CD4-positive, alpha-beta T cell (primary cell): Measurements from ENCODE around the gene FBXO44. TPM values are rescaled to one million over a fixed set of nuclear protein-coding genes. Genes with fewer than 3 reads are reported as not detected.

ENCODE experiments used
- ATAC-seq: fragments of 200-7000 bp; cut with Tn5 transposase; one replicate; pipeline ENCODE4 v1.10.0; 2022; ENCODE audit warnings: mild to moderate bottlenecking; ENCODE audit not compliant: poor library complexity
- CTCF ChIA-PET: fragments of 350-600 bp; sonication (Branson Sonifier 250); formaldehyde crosslinking; loops from one replicate; lab custom pipeline; 2021; ENCODE audit warnings: antibody characterized with exemption, inconsistent platforms; lab: Charles Lee
- POLR2A ChIA-PET: fragments of 350-600 bp; sonication (Branson Sonifier 250); formaldehyde crosslinking; loops from one replicate; lab custom pipeline; 2021; ENCODE audit warnings: antibody characterized with exemption, inconsistent platforms; lab: Charles Lee
- DNase-seq, 14 experiments: peaks; one replicate each; pipeline ENCODE4 v3.0.0-alpha.2; 2013 to 2020; ENCODE audit warnings: mixed read lengths in 2 of 14
- H3K27ac ChIP-seq, 2 donors: one replicate each; pipeline versions ENCODE4 v1.5.1 to v1.7.0; 2013; ENCODE audit warnings: low read length in 2 of 2, low read depth in 1 of 2, mild to moderate bottlenecking in 1 of 2
- H3K27me3 ChIP-seq, 2 experiments: 1 replicate in 1 of 2; 2 replicates in 1 of 2; pipeline versions ENCODE4 v1.6.1 to v1.7.0; 2013; ENCODE audit warnings: low read length in 2 of 2, control low read depth in 1 of 2, mild to moderate bottlenecking in 1 of 2, moderate library complexity in 1 of 2; ENCODE audit not compliant: insufficient read depth in 2 of 2, control insufficient read depth in 1 of 2
- H3K36me3 ChIP-seq: one replicate; pipeline ENCODE4 v1.6.1; 2013; ENCODE audit warnings: low read length, control low read depth; ENCODE audit not compliant: insufficient read depth
- H3K4me1 ChIP-seq: one replicate; pipeline ENCODE4 v1.6.1; 2013; ENCODE audit warnings: low read length, control low read depth; ENCODE audit not compliant: insufficient read depth
- H3K4me3 ChIP-seq: one replicate; pipeline ENCODE4 v1.5.1; 2013; ENCODE audit warnings: mild to moderate bottlenecking, low read length, moderate library complexity
- H3K9me3 ChIP-seq, 2 experiments: 1 replicate in 1 of 2; 2 replicates in 1 of 2; pipeline versions ENCODE4 v1.6.1 to v1.7.0; 2013; ENCODE audit warnings: low read length in 2 of 2, mild to moderate bottlenecking in 2 of 2, control low read depth in 1 of 2, moderate library complexity in 1 of 2; ENCODE audit not compliant: control insufficient read depth in 1 of 2, insufficient read depth in 1 of 2
- H3K27ac Mint-ChIP-seq: one replicate; pipeline ENCODE4 v1.8.0; 2020; ENCODE audit warnings: mixed read lengths
- H3K27me3 Mint-ChIP-seq: one replicate; pipeline ENCODE4 v1.8.0; 2021; ENCODE audit warnings: mixed read lengths
- H3K36me3 Mint-ChIP-seq: one replicate; pipeline ENCODE4 v1.8.0; 2021; ENCODE audit warnings: low read depth, mixed read lengths
- H3K4me1 Mint-ChIP-seq: one replicate; pipeline ENCODE4 v1.8.0; 2021; ENCODE audit warnings: low read depth, mixed read lengths
- H3K4me3 Mint-ChIP-seq: one replicate; pipeline ENCODE4 v1.8.0; 2020; ENCODE audit warnings: mild to moderate bottlenecking, mixed read lengths
- H3K9me3 Mint-ChIP-seq: one replicate; pipeline ENCODE4 v1.8.0; 2020; ENCODE audit warnings: mixed read lengths
- intact Hi-C, 2 experiments: fragments of 100-400 bp; cut with DNase I in 1 of 2; cut with micrococcal nuclease in 1 of 2; formaldehyde crosslinking; loops; one replicate each; pipeline versions ENCODE4 v1.15.1 to v1.9.0; 2023 to 2025; cut with DNase I, micrococcal nuclease
- total RNA-seq, 174 experiments: library from RNA in 2 of 174; stranded (reverse) in 2 of 174; gene quantifications; one replicate each; pipeline ENCODE4 v1.2.3 and lab custom pipeline; 2021 to 2026
- TF ChIP-seq, protein P1 (sequence below): fragments of 200-600 bp; IDR thresholded peaks from one replicate; pipeline ENCODE4 v1.8.0; 2022; ENCODE audit warnings: antibody characterized with exemption, mild to moderate bottlenecking

FBXO44 gene
- total RNA-seq, 2 experiments from 2014 or later, result 44.9 to 48.4 TPM

DNA sequence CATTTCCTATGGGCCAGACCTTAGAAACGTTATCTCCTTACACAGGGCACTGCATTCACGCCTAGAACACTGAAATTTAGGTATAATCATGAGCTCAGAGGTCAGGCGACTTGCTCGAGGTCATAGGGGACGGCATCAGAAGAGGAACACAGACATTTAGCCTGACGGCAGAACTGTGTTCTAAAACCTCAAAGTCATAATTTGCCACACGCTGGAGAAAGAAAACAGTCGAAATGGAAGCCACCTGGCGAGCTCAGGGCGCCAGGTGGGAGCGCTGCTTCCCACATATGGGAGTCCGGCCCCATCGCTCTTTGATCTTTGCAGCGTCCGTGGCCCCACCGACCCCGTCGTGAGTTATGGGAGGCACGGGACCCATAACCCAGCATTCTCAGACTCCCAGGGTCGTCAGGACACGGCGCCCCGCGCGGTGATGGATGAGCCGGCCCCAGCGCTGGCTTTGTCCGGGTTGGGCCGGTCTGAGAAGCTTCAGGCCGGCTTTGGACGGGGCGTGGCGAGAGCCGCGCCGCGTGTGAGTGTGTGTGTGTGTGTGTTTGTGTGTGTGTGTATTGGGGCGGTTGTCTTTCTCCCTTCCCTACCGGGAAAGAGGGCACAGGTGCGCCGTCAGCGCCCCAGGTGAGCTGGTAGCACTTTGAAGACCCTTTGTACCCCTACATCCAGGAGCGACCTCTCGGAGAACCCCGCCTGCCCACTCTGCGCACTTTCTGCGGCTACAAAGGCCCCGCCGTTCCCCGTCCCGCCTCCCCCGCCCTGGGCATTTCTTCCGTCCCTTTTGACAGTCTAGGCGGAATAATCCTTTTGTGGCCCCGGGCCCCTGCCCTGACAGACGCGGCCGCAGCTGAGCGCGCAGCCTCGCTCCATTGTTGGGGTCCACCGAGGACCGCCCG, 36.0 kb downstream of the FBXO44 start:
- Mint-ChIP-seq H3K27me3 (peaks cover 54% of the 10 kb centered on the region), H3K27ac (no peak overlapping the region), H3K4me1 (peaks cover 27% of the 10 kb centered on the region), H3K9me3 (no peaks in the 10 kb centered on the region), H3K4me3 (peak overlapping the region; percentile 18), H3K36me3 (no peaks in the 10 kb centered on the region)
- Histone ChIP-seq H3K27me3 (peaks cover 28 to 40% of the 10 kb centered on the region in 2 experiments), H3K27ac (no peak overlapping the region), H3K36me3 (no peaks in the 10 kb centered on the region), H3K9me3 (peaks cover 0 to 12% of the 10 kb centered on the region in 2 experiments), H3K4me3 (peak overlapping the region; percentile 1), H3K4me1 (peaks cover 31% of the 10 kb centered on the region)
- no peak for DNase-seq
- intact Hi-C loops, result no loop called here
- ATAC-seq, result no peak
- ChIA-PET CTCF (interaction anchor here (1.7 kb wide), 1 partner anchor 29 kb away, joined by 5 read pairs; no protein-coding TSS in a partner anchor), POLR2A (interaction anchor here (1.0 to 2.3 kb wide), 2 partner anchors 9 to 26 kb away, joined by 3 to 11 read pairs; partner anchors contain the start of gene MAD2L2)
- TF ChIP-seq, protein P1, sequence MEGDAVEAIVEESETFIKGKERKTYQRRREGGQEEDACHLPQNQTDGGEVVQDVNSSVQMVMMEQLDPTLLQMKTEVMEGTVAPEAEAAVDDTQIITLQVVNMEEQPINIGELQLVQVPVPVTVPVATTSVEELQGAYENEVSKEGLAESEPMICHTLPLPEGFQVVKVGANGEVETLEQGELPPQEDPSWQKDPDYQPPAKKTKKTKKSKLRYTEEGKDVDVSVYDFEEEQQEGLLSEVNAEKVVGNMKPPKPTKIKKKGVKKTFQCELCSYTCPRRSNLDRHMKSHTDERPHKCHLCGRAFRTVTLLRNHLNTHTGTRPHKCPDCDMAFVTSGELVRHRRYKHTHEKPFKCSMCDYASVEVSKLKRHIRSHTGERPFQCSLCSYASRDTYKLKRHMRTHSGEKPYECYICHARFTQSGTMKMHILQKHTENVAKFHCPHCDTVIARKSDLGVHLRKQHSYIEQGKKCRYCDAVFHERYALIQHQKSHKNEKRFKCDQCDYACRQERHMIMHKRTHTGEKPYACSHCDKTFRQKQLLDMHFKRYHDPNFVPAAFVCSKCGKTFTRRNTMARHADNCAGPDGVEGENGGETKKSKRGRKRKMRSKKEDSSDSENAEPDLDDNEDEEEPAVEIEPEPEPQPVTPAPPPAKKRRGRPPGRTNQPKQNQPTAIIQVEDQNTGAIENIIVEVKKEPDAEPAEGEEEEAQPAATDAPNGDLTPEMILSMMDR, result no peak

GRCh38 chr1:11691302-11691914, 36.7 kb downstream of the FBXO44 start, which contains the start of gene DRAXIN:
Gene DRAXIN (plus strand): TSS chr1:11691710. CDS start chr1:11706259, 14,549 bp downstream.
- Histone ChIP-seq H3K4me1 (peaks cover 31% of the 10 kb centered on the region), H3K9me3 (peaks cover 0 to 12% of the 10 kb centered on the region in 2 experiments), H3K27me3 (peaks cover 28 to 40% of the 10 kb centered on the region in 2 experiments), H3K27ac (no peak within 1 kb of the TSS), H3K36me3 (no peaks in the 10 kb centered on the region), H3K4me3 (peak within 1 kb of the TSS; percentile 1)
- Mint-ChIP-seq H3K36me3 (no peaks in the 10 kb centered on the region), H3K9me3 (no peaks in the 10 kb centered on the region), H3K27ac (no peak within 1 kb of the TSS), H3K4me1 (peaks cover 27% of the 10 kb centered on the region), H3K4me3 (peak within 1 kb of the TSS; percentile 87), H3K27me3 (peaks cover 50% of the 10 kb centered on the region)
- peak; percentile 22 for ATAC-seq
- POLR2A ChIA-PET, result interaction anchor here (2.3 kb wide), 1 partner anchor 10 kb away, joined by 11 read pairs; the partner anchor contains the start of gene MAD2L2
- CTCF ChIA-PET, result interaction anchor here (1.7 kb wide), 1 partner anchor 28 kb away, joined by 5 read pairs; no protein-coding TSS in a partner anchor
- DNase-seq, result peak in 2 of 14 experiments; percentile 3 to 16
- TF ChIP-seq, protein P1, result no peak
- intact Hi-C loops, result no loop called here

GRCh38 chr1:11691928-11692711, 37.4 kb downstream of the FBXO44 start:
- Mint-ChIP-seq H3K4me1 (peaks cover 27% of the 10 kb centered on the region), H3K9me3 (no peaks in the 10 kb centered on the region), H3K27me3 (peaks cover 50% of the 10 kb centered on the region), H3K27ac (no peak overlapping the region), H3K4me3 (peak overlapping the region; percentile 87), H3K36me3 (no peaks in the 10 kb centered on the region)
- peaks cover 28 to 40% of the 10 kb centered on the region in 2 experiments for H3K27me3 ChIP-seq
- H3K4me1 ChIP-seq, result peaks cover 31% of the 10 kb centered on the region
- H3K36me3 ChIP-seq, result no peaks in the 10 kb centered on the region
- peaks cover 0 to 12% of the 10 kb centered on the region in 2 experiments for H3K9me3 ChIP-seq
- H3K4me3 ChIP-seq, result no peak overlapping the region
- ChIA-PET POLR2A (interaction anchor here (1.0 to 2.3 kb wide), 3 partner anchors 10 to 401 kb away, joined by 3 to 11 read pairs (median 7); partner anchors contain the start of gene MAD2L2), CTCF (no interaction called here)
- no peak for ATAC-seq
- TF ChIP-seq, protein P1, result no peak
- intact Hi-C loops, result no loop called here
- no peak for DNase-seq
- no peak overlapping the region for H3K27ac ChIP-seq
